GM12891 (cell line): ENCODE measurements around the gene PTPRD.

Experiments
- PAX5 ChIP-seq: IDR thresholded peaks from 2 replicates; pipeline ENCODE4 v1.6.1; 2011; ENCODE audit warnings: low read length, moderate library complexity, mild to moderate bottlenecking; ENCODE audit not compliant: insufficient read depth, severe bottlenecking
- POLR2A ChIP-seq: IDR thresholded peaks from 2 replicates; pipeline ENCODE4 v1.6.1; 2011; ENCODE audit warnings: low read depth, low read length, control low read depth
- POLR2AphosphoS5 ChIP-seq: IDR thresholded peaks from 2 replicates; pipeline ENCODE4 v1.6.1; 2011; ENCODE audit warnings: low read depth, low read length, control low read depth
- SPI1 ChIP-seq: IDR thresholded peaks from 2 replicates; pipeline ENCODE4 v1.6.1; 2011; ENCODE audit warnings: low read depth, low read length, control low read depth
- TAF1 ChIP-seq: IDR thresholded peaks from 2 replicates; pipeline ENCODE4 v1.6.1; 2011; ENCODE audit warnings: low read depth, low read length, control low read depth

GRCh38 chr9:9791611-9792010, 821.2 kb downstream of the PTPRD start:
- TF ChIP-seq SPI1 (no peak), POLR2A (no peak), POLR2AphosphoS5 (no peak), TAF1 (no peak), PAX5 (no peak)
